H9 (cell line): Measurements from ENCODE around the gene ABLIM1. TPM values are rescaled to one million over a fixed set of nuclear protein-coding genes. Genes with fewer than 3 reads are reported as not detected.

Source experiments
- DNase-seq: peaks from one replicate; pipeline ENCODE4 v3.0.0-alpha.2; 2017
- H2AFZ ChIP-seq: one replicate; pipeline ENCODE4 v1.6.1; 2013; ENCODE audit warnings: mild to moderate bottlenecking, low read length, control low read depth, moderate library complexity
- H2AK5ac ChIP-seq: 2 replicates; pipeline ENCODE4 v1.6.1; 2013; ENCODE audit warnings: low read length, control low read depth, mixed read lengths; ENCODE audit not compliant: insufficient read length
- H2BK120ac ChIP-seq: one replicate; pipeline ENCODE4 v1.6.1; 2013; ENCODE audit warnings: low read depth, mild to moderate bottlenecking, low read length, control low read depth, inconsistent platforms; ENCODE audit not compliant: poor library complexity, severe bottlenecking
- H2BK12ac ChIP-seq: 2 replicates; pipeline ENCODE4 v1.6.1; 2013; ENCODE audit warnings: low read length, control low read depth, mixed read lengths, low read depth; ENCODE audit not compliant: insufficient read length
- H2BK15ac ChIP-seq: 2 replicates; pipeline ENCODE4 v1.6.1; 2013; ENCODE audit warnings: low read depth, low read length, control low read depth
- H2BK20ac ChIP-seq: one replicate; pipeline ENCODE4 v1.6.1; 2013; ENCODE audit warnings: low read depth, mild to moderate bottlenecking, low read length, control low read depth, inconsistent platforms; ENCODE audit not compliant: poor library complexity, severe bottlenecking
- H2BK5ac ChIP-seq: 2 replicates; pipeline ENCODE4 v1.6.1; 2013; ENCODE audit warnings: low read length, control low read depth, mixed read lengths; ENCODE audit not compliant: insufficient read length
- H3K14ac ChIP-seq: 2 replicates; pipeline ENCODE4 v1.6.1; 2013; ENCODE audit warnings: low read length, control low read depth; ENCODE audit not compliant: insufficient read depth
- H3K18ac ChIP-seq: 2 replicates; pipeline ENCODE4 v1.6.1; 2013; ENCODE audit warnings: low read depth, mild to moderate bottlenecking, mixed read lengths, low read length, control low read depth; ENCODE audit not compliant: insufficient read length
- H3K23ac ChIP-seq: 2 replicates; pipeline ENCODE4 v1.6.1; 2013; ENCODE audit warnings: low read length, control low read depth, mixed read lengths, low read depth; ENCODE audit not compliant: insufficient read length
- H3K23me2 ChIP-seq: 2 replicates; pipeline ENCODE4 v1.6.1; 2013; ENCODE audit warnings: low read depth, mild to moderate bottlenecking, mixed read lengths, low read length, control low read depth; ENCODE audit not compliant: insufficient read length, poor library complexity, severe bottlenecking
- H3K27ac ChIP-seq: 2 replicates; pipeline ENCODE4 v1.5.1; 2013; ENCODE audit warnings: low read length, control low read depth, mixed read lengths, low read depth; ENCODE audit not compliant: insufficient read length
- H3K27me3 ChIP-seq: 2 replicates; pipeline ENCODE4 v1.6.1; 2013; ENCODE audit warnings: low read length, control low read depth, inconsistent platforms; ENCODE audit not compliant: insufficient read depth
- H3K4ac ChIP-seq: 2 replicates; pipeline ENCODE4 v1.6.1; 2013; ENCODE audit warnings: low read depth, mild to moderate bottlenecking, control low read depth, inconsistent platforms, low read length, moderate library complexity
- H3K4me1 ChIP-seq: 2 replicates; pipeline ENCODE4 v1.6.1; 2013; ENCODE audit warnings: low read length, control low read depth, inconsistent platforms; ENCODE audit not compliant: insufficient read depth
- H3K4me2 ChIP-seq: 2 replicates; pipeline ENCODE4 v1.6.1; 2013; ENCODE audit warnings: low read length, control low read depth, mixed read lengths; ENCODE audit not compliant: insufficient read length, insufficient read depth
- H3K56ac ChIP-seq: 2 replicates; pipeline ENCODE4 v1.6.1; 2013; ENCODE audit warnings: low read depth, mild to moderate bottlenecking, mixed read lengths, low read length, control low read depth; ENCODE audit not compliant: insufficient read length
- H3K79me1 ChIP-seq: 2 replicates; pipeline ENCODE4 v1.6.1; 2013; ENCODE audit warnings: low read depth, mild to moderate bottlenecking, moderate library complexity, low read length, control low read depth, inconsistent platforms; ENCODE audit not compliant: insufficient read depth, poor library complexity, severe bottlenecking
- H3K79me2 ChIP-seq: 2 replicates; pipeline ENCODE4 v1.6.1; 2013; ENCODE audit warnings: low read length, control low read depth, inconsistent platforms; ENCODE audit not compliant: insufficient read depth
- H3K9ac ChIP-seq: 2 replicates; pipeline ENCODE4 v1.6.1; 2013; ENCODE audit warnings: low read length, control low read depth, mixed read lengths; ENCODE audit not compliant: insufficient read length; ENCODE audit errors: extremely low read depth
- H3K9me3 ChIP-seq: one replicate; pipeline ENCODE4 v1.6.1; 2013; ENCODE audit warnings: low read depth, low read length, inconsistent platforms; ENCODE audit not compliant: control insufficient read depth
- H3T11ph ChIP-seq: one replicate; pipeline ENCODE4 v1.6.1; 2013; ENCODE audit warnings: mild to moderate bottlenecking, low read length, control low read depth, inconsistent platforms
- H4K20me1 ChIP-seq: one replicate; pipeline ENCODE4 v1.6.1; 2013; ENCODE audit not compliant: control insufficient read depth, insufficient read length, insufficient read depth
- H4K5ac ChIP-seq: 2 replicates; pipeline ENCODE4 v1.6.1; 2013; ENCODE audit warnings: low read depth, mild to moderate bottlenecking, mixed read lengths, low read length, control low read depth; ENCODE audit not compliant: insufficient read length
- H4K8ac ChIP-seq: replicated peaks from 2 replicates; pipeline ENCODE4 v1.6.1; 2013; ENCODE audit warnings: low read length, control low read depth, mixed read lengths, low read depth; ENCODE audit not compliant: insufficient read length
- H4K91ac ChIP-seq: 2 replicates; pipeline ENCODE4 v1.6.1; 2013; ENCODE audit warnings: low read depth, mild to moderate bottlenecking, moderate library complexity, mixed read lengths, low read length, control low read depth; ENCODE audit not compliant: insufficient read length
- H3K27ac Mint-ChIP-seq, 3 experiments: 2 replicates in 2 of 3; 3 replicates in 1 of 3; pipeline ENCODE4 v1.8.0; 2020 to 2021; ENCODE audit warnings: mixed read lengths in 3 of 3, mild to moderate bottlenecking in 1 of 3, moderate library complexity in 1 of 3
- H3K27me3 Mint-ChIP-seq: 2 replicates; pipeline ENCODE4 v1.8.0; 2021; ENCODE audit warnings: low read depth, mild to moderate bottlenecking, moderate library complexity, mixed read lengths
- H3K36me3 Mint-ChIP-seq, 3 experiments: 2 replicates in 2 of 3; 3 replicates in 1 of 3; pipeline ENCODE4 v1.8.0; 2020 to 2021; ENCODE audit warnings: low read depth in 3 of 3, mixed read lengths in 3 of 3; ENCODE audit not compliant: insufficient read depth in 1 of 3
- H3K4me1 Mint-ChIP-seq, 2 experiments: 2 replicates each; pipeline ENCODE4 v1.8.0; 2020; ENCODE audit warnings: mixed read lengths in 2 of 2
- H3K4me3 Mint-ChIP-seq, 2 experiments: 2 replicates in 1 of 2; 3 replicates in 1 of 2; pipeline ENCODE4 v1.8.0; 2020 to 2021; ENCODE audit warnings: mild to moderate bottlenecking in 2 of 2, mixed read lengths in 2 of 2, moderate library complexity in 1 of 2
- H3K9me3 Mint-ChIP-seq, 2 experiments: 2 replicates in 1 of 2; 3 replicates in 1 of 2; pipeline ENCODE4 v1.8.0; 2020; ENCODE audit warnings: mild to moderate bottlenecking in 2 of 2, mixed read lengths in 2 of 2, moderate library complexity in 1 of 2
- CTCF ChIP-seq: fragments of 200-600 bp; sonication (generic); conservative IDR thresholded peaks from 3 replicates; pipeline ENCODE4 v1.8.0; 2021; ENCODE audit warnings: antibody characterized with exemption, mild to moderate bottlenecking
- WGBS: extraction: QIAGEN DNeasy Blood & Tissue Kit; methylation state at CpG from one replicate; pipeline ENCODE4 v1.1.7; 2013; ENCODE audit warnings: missing lambda C conversion rate, low lambda C conversion rate, mixed read lengths; ENCODE audit not compliant: insufficient read length; ENCODE audit errors: extremely low coverage; 5-methylcytosine and 5-hydroxymethylcytosine counted together
- total RNA-seq: library from RNA; stranded (reverse); gene quantifications from 2 replicates; pipeline ENCODE4 v1.2.1, GENCODE V29; 2021

The ABLIM1 gene
- total RNA-seq, 1 experiment from 2014 or later = 32.1 TPM

- peaks cover 10 to 22% of the 10 kb centered on the region in 2 experiments for H3K4me1 Mint-ChIP-seq
- Histone ChIP-seq H2BK12ac (no peak overlapping the region), H3K4ac (no peak overlapping the region), H3K4me1 (no peaks in the 10 kb centered on the region), H3K9me3 (no peaks in the 10 kb centered on the region), H4K8ac (no peak overlapping the region), H3K18ac (no peak overlapping the region), H3K79me1 (no peaks in the 10 kb centered on the region), H3K14ac (no peak overlapping the region), H3K27me3 (no peaks in the 10 kb centered on the region), H2BK120ac (no peak overlapping the region), H3K9ac (no peak overlapping the region), H2BK15ac (no peak overlapping the region), H2AFZ (no peak overlapping the region), H3K23ac (no peak overlapping the region), H3K23me2 (no peaks in the 10 kb centered on the region), H3K79me2 (no peaks in the 10 kb centered on the region), H3K27ac (no peak overlapping the region), H2BK20ac (no peak overlapping the region), H3T11ph (no peak overlapping the region), H4K5ac (no peak overlapping the region), H3K56ac (no peak overlapping the region), H2AK5ac (no peak overlapping the region), H2BK5ac (no peak overlapping the region), H4K20me1 (no peaks in the 10 kb centered on the region), H4K91ac (no peak overlapping the region), H3K4me2 (no peak overlapping the region)
- no peaks in the 10 kb centered on the region for H3K36me3 Mint-ChIP-seq
- TF ChIP-seq CTCF = no peak
- no peak for DNase-seq
- H3K27me3 Mint-ChIP-seq = no peaks in the 10 kb centered on the region
- H3K4me3 Mint-ChIP-seq = no peak overlapping the region
- H3K9me3 Mint-ChIP-seq = no peaks in the 10 kb centered on the region
- no CpG with 5 or more reads among the region's 3 CpGs for WGBS
- no peak overlapping the region for H3K27ac Mint-ChIP-seq
These were observed 36.0 kb upstream of the ABLIM1 start for GRCh38 chr10:114694062-114694461.
